Fibroblast of lung (primary cell): Measurements from ENCODE around the gene NAV3. TPM values are rescaled to one million over a fixed set of nuclear protein-coding genes. Genes with fewer than 3 reads are reported as not detected.

Experiments used
- DNase-seq, 2 donors: peaks; one replicate each; pipeline versions ENCODE4 v3.0.0 to v3.0.0-alpha.2; 2010; ENCODE audit warnings: low read depth in 2 of 2
- H2AFZ ChIP-seq: 2 replicates; pipeline ENCODE4 v1.5.1; 2012; ENCODE audit warnings: low read length, control low read depth, inconsistent platforms
- H3K27ac ChIP-seq: 2 replicates; pipeline ENCODE4 v1.5.1; 2011; ENCODE audit warnings: low read length, control low read depth; ENCODE audit not compliant: insufficient read depth
- H3K27me3 ChIP-seq: 2 replicates; pipeline ENCODE4 v1.5.1; 2011; ENCODE audit warnings: mild to moderate bottlenecking, low read length; ENCODE audit not compliant: control insufficient read depth, insufficient read depth
- H3K36me3 ChIP-seq: 2 replicates; pipeline ENCODE4 v1.5.1; 2011; ENCODE audit warnings: low read length; ENCODE audit not compliant: control insufficient read depth, insufficient read depth
- H3K4me1 ChIP-seq: 2 replicates; pipeline ENCODE4 v1.5.1; 2011; ENCODE audit warnings: low read length; ENCODE audit not compliant: control insufficient read depth, insufficient read depth; ENCODE audit errors: extremely low read depth
- H3K4me2 ChIP-seq: 2 replicates; pipeline ENCODE4 v1.5.1; 2011; ENCODE audit warnings: low read length, control low read depth; ENCODE audit not compliant: insufficient read depth; ENCODE audit errors: extremely low read depth
- H3K4me3 ChIP-seq, 4 experiments: fragments of 200-600 bp in 1 of 4; sonication (generic) in 1 of 4; replicated peaks in 1 of 4; 2 replicates each; pipeline ENCODE4 v1.5.1; 2011 to 2016; ENCODE audit warnings: low read length in 4 of 4, low read depth in 3 of 4, mild to moderate bottlenecking in 3 of 4, control low read depth in 2 of 4, inconsistent platforms in 1 of 4, mixed read lengths in 1 of 4; ENCODE audit not compliant: insufficient read depth in 1 of 4; ENCODE audit errors: control extremely low read depth in 1 of 4
- H3K79me2 ChIP-seq: 2 replicates; pipeline ENCODE4 v1.5.1; 2012; ENCODE audit warnings: mild to moderate bottlenecking, low read length, inconsistent platforms; ENCODE audit not compliant: control insufficient read depth, insufficient read depth
- H3K9ac ChIP-seq: 2 replicates; pipeline ENCODE4 v1.5.1; 2011; ENCODE audit warnings: mild to moderate bottlenecking, low read length, control low read depth; ENCODE audit not compliant: insufficient read depth
- H3K9me3 ChIP-seq: 2 replicates; pipeline ENCODE4 v1.5.1; 2012; ENCODE audit warnings: low read depth, low read length; ENCODE audit not compliant: control insufficient read depth, insufficient read depth
- H4K20me1 ChIP-seq: 2 replicates; pipeline ENCODE4 v1.5.1; 2011; ENCODE audit warnings: low read length; ENCODE audit not compliant: control insufficient read depth, insufficient read depth; ENCODE audit errors: extremely low read depth
- EZH2 ChIP-seq: IDR thresholded peaks from 2 replicates; pipeline ENCODE4 v1.5.1; 2012; ENCODE audit warnings: low read length, control low read depth, mild to moderate bottlenecking; ENCODE audit errors: missing control alignments
- polyA plus RNA-seq, 2 donors: library from polyadenylated mRNA; depleted of rRNA in 1 of 2; stranded (reverse) in 1 of 2; unstranded in 1 of 2; fragments of >200 nt; gene quantifications; 2 replicates each; pipeline ENCODE4 v1.2.1, GENCODE V29; 2011 to 2012; ENCODE audit warnings: missing spikeins in 1 of 2
- total RNA-seq: library from RNA; depleted of rRNA; stranded (reverse); fragments of >200 nt; gene quantifications from 2 replicates; pipeline ENCODE4 v1.2.1, GENCODE V29; 2014
- TF ChIP-seq, protein P1 (sequence below), 2 donors: IDR thresholded peaks in 1 of 2; conservative IDR thresholded peaks in 1 of 2; 1 replicate in 1 of 2; 2 replicates in 1 of 2; pipeline ENCODE4 v1.5.1; 2011 to 2012; ENCODE audit warnings: low read length in 2 of 2, control low read depth in 1 of 2, inconsistent platforms in 1 of 2, low read depth in 1 of 2, mild to moderate bottlenecking in 1 of 2

The NAV3 gene
- total and polyA plus RNA-seq, 2 donors (not counting 1 experiment from before 2014, with no cell fraction given) = 30.8 to 60.6 TPM

DNA sequence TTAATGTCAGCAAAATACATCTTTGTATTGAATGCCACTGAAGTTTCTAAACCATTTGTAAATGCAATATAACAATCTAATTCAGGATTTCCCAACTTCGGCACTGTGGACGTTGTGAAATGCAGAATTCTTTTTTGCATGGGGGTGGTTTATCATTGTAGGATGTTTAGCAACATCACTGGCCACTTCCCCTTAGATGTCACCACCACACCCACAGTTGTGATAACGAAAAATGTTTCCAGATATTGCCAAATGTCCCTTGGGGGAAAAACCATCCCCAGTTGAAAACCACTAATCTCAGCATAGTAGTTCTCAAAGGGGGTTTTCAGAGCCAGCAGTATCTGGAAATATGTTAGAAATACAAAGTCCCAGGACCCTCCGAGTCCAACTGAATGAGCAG is 203.3 kb downstream of the NAV3 start:
- no peaks in the 10 kb centered on the region for H3K4me1 ChIP-seq
- H4K20me1 ChIP-seq = no peaks in the 10 kb centered on the region
- H2AFZ ChIP-seq = no peak overlapping the region
- TF ChIP-seq, protein P1, sequence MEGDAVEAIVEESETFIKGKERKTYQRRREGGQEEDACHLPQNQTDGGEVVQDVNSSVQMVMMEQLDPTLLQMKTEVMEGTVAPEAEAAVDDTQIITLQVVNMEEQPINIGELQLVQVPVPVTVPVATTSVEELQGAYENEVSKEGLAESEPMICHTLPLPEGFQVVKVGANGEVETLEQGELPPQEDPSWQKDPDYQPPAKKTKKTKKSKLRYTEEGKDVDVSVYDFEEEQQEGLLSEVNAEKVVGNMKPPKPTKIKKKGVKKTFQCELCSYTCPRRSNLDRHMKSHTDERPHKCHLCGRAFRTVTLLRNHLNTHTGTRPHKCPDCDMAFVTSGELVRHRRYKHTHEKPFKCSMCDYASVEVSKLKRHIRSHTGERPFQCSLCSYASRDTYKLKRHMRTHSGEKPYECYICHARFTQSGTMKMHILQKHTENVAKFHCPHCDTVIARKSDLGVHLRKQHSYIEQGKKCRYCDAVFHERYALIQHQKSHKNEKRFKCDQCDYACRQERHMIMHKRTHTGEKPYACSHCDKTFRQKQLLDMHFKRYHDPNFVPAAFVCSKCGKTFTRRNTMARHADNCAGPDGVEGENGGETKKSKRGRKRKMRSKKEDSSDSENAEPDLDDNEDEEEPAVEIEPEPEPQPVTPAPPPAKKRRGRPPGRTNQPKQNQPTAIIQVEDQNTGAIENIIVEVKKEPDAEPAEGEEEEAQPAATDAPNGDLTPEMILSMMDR (conservative IDR thresholded peaks at IDR 0.05 in 1 of 2, IDR thresholded peaks at IDR 0.05 in 1 of 2; ENCODE audit: low read depth in 1 of 2, low read length in 2 of 2) = no peak
- no peak for TF ChIP-seq EZH2
- H3K27me3 ChIP-seq = no peaks in the 10 kb centered on the region
- H3K79me2 ChIP-seq = peaks cover 4% of the 10 kb centered on the region
- H3K4me2 ChIP-seq = no peak overlapping the region
- peaks cover 5% of the 10 kb centered on the region for H3K36me3 ChIP-seq
- H3K9me3 ChIP-seq = no peaks in the 10 kb centered on the region
- H3K9ac ChIP-seq = no peak overlapping the region
- no peak overlapping the region for H3K4me3 ChIP-seq
- H3K27ac ChIP-seq = no peak overlapping the region
- peak; percentile 19 to 73 for DNase-seq

DNA sequence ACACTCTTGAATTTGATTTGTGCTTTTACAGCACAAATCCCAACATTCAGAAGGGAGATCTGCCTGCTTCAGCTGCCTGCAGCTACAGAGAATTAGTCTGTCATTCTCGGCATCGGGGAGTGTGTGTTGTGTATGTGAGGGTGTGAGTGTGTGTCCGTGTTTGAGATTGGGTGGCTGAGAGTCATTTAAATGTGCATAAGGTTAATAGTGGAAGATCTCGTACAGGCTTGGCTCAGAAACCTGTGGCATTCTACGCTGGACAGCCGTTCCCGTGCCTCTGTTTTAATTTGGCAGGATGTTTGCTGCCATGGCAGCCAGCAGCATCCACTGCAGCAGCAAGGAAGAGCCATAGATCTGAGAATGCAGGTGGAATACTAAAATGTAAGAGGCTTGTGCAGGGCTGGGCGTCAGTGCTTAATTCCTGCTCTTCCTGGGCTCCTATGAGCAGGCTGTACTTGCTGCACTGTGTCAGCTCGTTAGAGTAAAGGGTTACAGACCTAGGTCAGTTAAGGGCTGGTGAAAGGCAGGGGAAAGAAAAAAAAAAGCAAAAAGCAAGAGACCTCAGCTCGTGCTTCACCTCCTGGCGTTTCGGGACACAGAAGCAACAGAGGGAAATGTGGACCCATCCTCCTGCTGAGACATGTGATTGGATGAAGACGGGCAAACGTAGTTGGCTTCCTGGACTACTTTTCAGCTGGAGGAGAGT is 205.4 kb downstream of the NAV3 start:
- H3K27me3 ChIP-seq = no peaks in the 10 kb centered on the region
- H2AFZ ChIP-seq = peak overlapping the region; percentile 37
- no peak for TF ChIP-seq EZH2
- TF ChIP-seq, protein P1 (conservative IDR thresholded peaks at IDR 0.05 in 1 of 2, IDR thresholded peaks at IDR 0.05 in 1 of 2; ENCODE audit: low read depth in 1 of 2, low read length in 2 of 2) = no peak
- peaks cover 4% of the 10 kb centered on the region for H3K79me2 ChIP-seq
- H3K4me3 ChIP-seq = peak overlapping the region; percentile 16 to 62 (median 34)
- H3K4me2 ChIP-seq = peak overlapping the region; percentile 87
- no peaks in the 10 kb centered on the region for H3K9me3 ChIP-seq
- peak overlapping the region; percentile 26 for H3K27ac ChIP-seq
- H3K4me1 ChIP-seq = no peaks in the 10 kb centered on the region
- H3K9ac ChIP-seq = no peak overlapping the region
- H4K20me1 ChIP-seq = no peaks in the 10 kb centered on the region
- H3K36me3 ChIP-seq = peaks cover 4% of the 10 kb centered on the region
- DNase-seq = peak; percentile 30 to 37

DNA sequence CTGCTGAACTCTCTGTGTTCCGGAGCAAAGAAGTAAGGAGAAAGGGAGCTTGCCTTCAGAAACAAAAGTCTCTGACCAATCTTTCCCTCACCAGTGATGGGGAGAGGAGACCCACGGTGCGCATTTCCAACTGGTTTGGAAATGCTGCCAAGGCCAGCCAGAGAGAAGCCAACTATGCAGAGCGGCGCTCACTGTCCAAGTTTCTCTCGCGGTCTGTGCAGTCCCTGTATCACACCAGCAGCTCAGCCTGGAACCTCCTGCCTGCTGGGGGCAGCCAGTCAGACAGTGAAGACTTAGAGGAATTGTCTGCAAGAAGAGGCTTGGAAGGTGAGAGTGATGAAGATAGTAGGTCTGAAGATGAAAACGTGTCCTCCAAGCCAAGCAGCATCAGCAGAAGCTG is 206.2 kb downstream of the NAV3 start:
- Histone ChIP-seq H3K4me2 (no peak overlapping the region), H3K9ac (no peak overlapping the region), H3K27me3 (no peaks in the 10 kb centered on the region), H4K20me1 (no peaks in the 10 kb centered on the region), H3K27ac (no peak overlapping the region), H2AFZ (no peak overlapping the region), H3K79me2 (peaks cover 7% of the 10 kb centered on the region), H3K36me3 (peaks cover 4% of the 10 kb centered on the region), H3K4me3 (no peak overlapping the region), H3K9me3 (no peaks in the 10 kb centered on the region), H3K4me1 (no peaks in the 10 kb centered on the region)
- no peak for TF ChIP-seq EZH2
- TF ChIP-seq, protein P1 (conservative IDR thresholded peaks at IDR 0.05 in 1 of 2, IDR thresholded peaks at IDR 0.05 in 1 of 2; ENCODE audit: low read depth in 1 of 2, low read length in 2 of 2) = no peak
- no peak for DNase-seq
